HepG2 (cell line): Measurements from ENCODE around the gene YY1. TPM values are rescaled to one million over a fixed set of nuclear protein-coding genes. Genes with fewer than 3 reads are reported as not detected.

ENCODE experiments used
- CENPT ChIP-seq: sonication (generic); formaldehyde crosslinking; IDR thresholded peaks from 2 replicates; pipeline ENCODE4 v1.8.0; 2022; ENCODE audit warnings: low read depth, mild to moderate bottlenecking, moderate library complexity, missing genetic modification reagents
- HCFC1 ChIP-seq: fragments of 150-350 bp; IDR thresholded peaks from 2 replicates; pipeline ENCODE4 v1.6.1; 2014; ENCODE audit warnings: low read depth, low read length
- HOXA7 ChIP-seq: sonication (generic); formaldehyde crosslinking; IDR thresholded peaks from 2 replicates; pipeline ENCODE4 v1.8.1; 2022; ENCODE audit warnings: mild to moderate bottlenecking, missing genetic modification reagents, moderate library complexity
- PCBP2 ChIP-seq: fragments of 200-400 bp; formaldehyde crosslinking; optimal IDR thresholded peaks from 2 replicates; pipeline ENCODE3; 2018; ENCODE audit warnings: low read length, low read depth; ENCODE audit not compliant: poor library complexity, severe bottlenecking
- PHF20 ChIP-seq: sonication (generic); formaldehyde crosslinking; IDR thresholded peaks from 2 replicates; pipeline ENCODE4 v1.5.0; 2020; ENCODE audit warnings: mild to moderate bottlenecking, missing genetic modification reagents
- ZBTB38 ChIP-seq: sonication (generic); formaldehyde crosslinking; IDR thresholded peaks from 2 replicates; pipeline ENCODE4 v1.5.1; 2020; ENCODE audit warnings: mild to moderate bottlenecking, missing genetic modification reagents
- ZC3H4 ChIP-seq: sonication (generic); formaldehyde crosslinking; IDR thresholded peaks from 2 replicates; pipeline ENCODE4 v1.4.0; 2020; ENCODE audit warnings: missing genetic modification reagents, borderline replicate concordance
- ZNF124 ChIP-seq: sonication (generic); formaldehyde crosslinking; IDR thresholded peaks from 2 replicates; pipeline ENCODE4 v1.4.0; 2020; ENCODE audit warnings: missing genetic modification reagents
- ZNF20 ChIP-seq: sonication (generic); formaldehyde crosslinking; IDR thresholded peaks from 2 replicates; pipeline ENCODE4 v1.4.0; 2020; ENCODE audit warnings: mild to moderate bottlenecking, moderate library complexity, missing genetic modification reagents
- ZNF30 ChIP-seq: sonication (generic); formaldehyde crosslinking; IDR thresholded peaks from 2 replicates; pipeline ENCODE4 v1.5.0; 2020; ENCODE audit warnings: mild to moderate bottlenecking, missing genetic modification reagents
- ZNF337 ChIP-seq: sonication (generic); formaldehyde crosslinking; IDR thresholded peaks from 2 replicates; pipeline ENCODE4 v1.5.1; 2020; ENCODE audit warnings: missing genetic modification reagents, low read depth, mild to moderate bottlenecking, borderline replicate concordance
- ZNF768 ChIP-seq: sonication (generic); formaldehyde crosslinking; IDR thresholded peaks from 2 replicates; pipeline ENCODE4 v1.4.0; 2020; ENCODE audit warnings: missing genetic modification reagents
- polyA plus RNA-seq, 8 experiments: library from polyadenylated mRNA; depleted of rRNA in 3 of 8; stranded (reverse) in 7 of 8; unstranded in 1 of 8; fragments of >200 nt; fragmentation: Illumina TruSeq in 4 of 8; extraction: Trizol in 4 of 8; gene quantifications; 2 replicates each; pipeline versions ENCODE4 v1.2.1 to v1.2.3, GENCODE V29; 2011 to 2016; ENCODE audit warnings: low read depth in 4 of 8, missing spikeins in 1 of 8, mixed read lengths in 1 of 8; ENCODE audit not compliant: insufficient read depth in 1 of 8
- total RNA-seq, 5 experiments: library from RNA; depleted of rRNA; stranded (reverse); fragments of >200 nt; fragmentation: Illumina TruSeq; extraction: Trizol; gene quantifications; 2 replicates each; pipeline ENCODE4 v1.2.3, GENCODE V29; 2016; ENCODE audit warnings: low read depth in 1 of 5
- TF ChIP-seq, protein P1 (sequence below): sonication (generic); formaldehyde crosslinking; IDR thresholded peaks from 2 replicates; pipeline ENCODE4 v1.9.0; 2021; ENCODE audit warnings: missing genetic modification reagents, borderline replicate concordance
- TF ChIP-seq, protein P2 (sequence below): sonication (generic); formaldehyde crosslinking; IDR thresholded peaks from 2 replicates; pipeline ENCODE4 v1.4.0; 2020; ENCODE audit warnings: mild to moderate bottlenecking, missing genetic modification reagents
- TF ChIP-seq, protein P3 (sequence below): sonication (generic); formaldehyde crosslinking; IDR thresholded peaks from 2 replicates; pipeline ENCODE4 v1.4.0; 2020; ENCODE audit warnings: mild to moderate bottlenecking, missing genetic modification reagents
- TF ChIP-seq, protein P4 (sequence below): sonication (generic); formaldehyde crosslinking; IDR thresholded peaks from 2 replicates; pipeline ENCODE4 v1.8.0; 2022; ENCODE audit warnings: low read depth, missing genetic modification reagents

Gene YY1
- total and polyA plus RNA-seq, 2 of the 13 experiments (the other 11 are each of a cell fraction or from before 2014, with no cell fraction given) = 29.4 to 68.1 TPM

DNA sequence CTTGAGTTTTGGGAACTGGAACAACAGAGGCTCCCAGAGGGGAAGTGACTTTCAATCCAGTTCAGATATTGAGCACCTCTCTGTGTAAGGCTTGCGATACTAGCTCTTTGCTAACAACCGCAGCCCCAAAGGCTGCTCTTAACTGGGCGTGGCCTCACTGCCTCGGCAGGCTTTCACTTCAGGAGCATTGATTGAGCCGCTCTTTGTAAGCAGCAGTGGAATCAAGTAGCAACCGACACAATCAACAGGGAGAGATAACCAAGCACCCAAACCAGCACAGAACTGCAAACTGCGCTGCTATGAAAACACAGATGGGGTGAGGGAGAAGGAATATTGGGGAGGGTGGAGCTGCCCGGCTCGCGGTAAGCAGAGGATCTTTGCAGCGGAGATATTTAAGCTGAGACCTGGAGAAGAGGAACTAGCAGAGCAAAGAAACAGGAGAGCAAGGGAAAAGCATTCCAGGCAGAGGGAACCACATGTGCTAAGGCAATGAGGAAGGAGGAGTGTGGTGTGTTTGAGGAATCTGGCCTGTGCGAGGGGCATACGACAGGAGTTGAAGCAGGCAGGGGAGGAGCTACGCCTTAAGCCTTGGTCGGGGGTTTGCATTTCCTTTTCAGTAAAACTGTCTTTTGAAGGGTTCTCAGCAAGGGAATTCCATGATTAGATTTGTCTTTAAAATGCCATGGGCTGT, 17.3 kb upstream of the YY1 start (continued):
- TF ChIP-seq, protein P1, sequence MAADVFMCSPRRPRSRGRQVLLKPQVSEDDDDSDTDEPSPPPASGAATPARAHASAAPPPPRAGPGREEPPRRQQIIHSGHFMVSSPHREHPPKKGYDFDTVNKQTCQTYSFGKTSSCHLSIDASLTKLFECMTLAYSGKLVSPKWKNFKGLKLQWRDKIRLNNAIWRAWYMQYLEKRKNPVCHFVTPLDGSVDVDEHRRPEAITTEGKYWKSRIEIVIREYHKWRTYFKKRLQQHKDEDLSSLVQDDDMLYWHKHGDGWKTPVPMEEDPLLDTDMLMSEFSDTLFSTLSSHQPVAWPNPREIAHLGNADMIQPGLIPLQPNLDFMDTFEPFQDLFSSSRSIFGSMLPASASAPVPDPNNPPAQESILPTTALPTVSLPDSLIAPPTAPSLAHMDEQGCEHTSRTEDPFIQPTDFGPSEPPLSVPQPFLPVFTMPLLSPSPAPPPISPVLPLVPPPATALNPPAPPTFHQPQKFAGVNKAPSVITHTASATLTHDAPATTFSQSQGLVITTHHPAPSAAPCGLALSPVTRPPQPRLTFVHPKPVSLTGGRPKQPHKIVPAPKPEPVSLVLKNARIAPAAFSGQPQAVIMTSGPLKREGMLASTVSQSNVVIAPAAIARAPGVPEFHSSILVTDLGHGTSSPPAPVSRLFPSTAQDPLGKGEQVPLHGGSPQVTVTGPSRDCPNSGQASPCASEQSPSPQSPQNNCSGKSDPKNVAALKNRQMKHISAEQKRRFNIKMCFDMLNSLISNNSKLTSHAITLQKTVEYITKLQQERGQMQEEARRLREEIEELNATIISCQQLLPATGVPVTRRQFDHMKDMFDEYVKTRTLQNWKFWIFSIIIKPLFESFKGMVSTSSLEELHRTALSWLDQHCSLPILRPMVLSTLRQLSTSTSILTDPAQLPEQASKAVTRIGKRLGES (CRISPR knock-in tag) = no peak
- TF ChIP-seq ZNF337 (no peak), ZNF30 (CRISPR knock-in tag) (no peak), HOXA7 (no peak), CENPT (CRISPR knock-in tag) (no peak), ZBTB38 (CRISPR knock-in tag) (no peak; the same call in 1 of the 2 replicates), ZC3H4 (CRISPR knock-in tag) (no peak), PHF20 (CRISPR knock-in tag) (no peak), PCBP2 (no peak), ZNF124 (no peak; the same call in 1 of the 2 replicates), ZNF20 (CRISPR knock-in tag) (no peak), ZNF768 (CRISPR knock-in tag) (no peak), HCFC1 (no peak)
- TF ChIP-seq, protein P2, sequence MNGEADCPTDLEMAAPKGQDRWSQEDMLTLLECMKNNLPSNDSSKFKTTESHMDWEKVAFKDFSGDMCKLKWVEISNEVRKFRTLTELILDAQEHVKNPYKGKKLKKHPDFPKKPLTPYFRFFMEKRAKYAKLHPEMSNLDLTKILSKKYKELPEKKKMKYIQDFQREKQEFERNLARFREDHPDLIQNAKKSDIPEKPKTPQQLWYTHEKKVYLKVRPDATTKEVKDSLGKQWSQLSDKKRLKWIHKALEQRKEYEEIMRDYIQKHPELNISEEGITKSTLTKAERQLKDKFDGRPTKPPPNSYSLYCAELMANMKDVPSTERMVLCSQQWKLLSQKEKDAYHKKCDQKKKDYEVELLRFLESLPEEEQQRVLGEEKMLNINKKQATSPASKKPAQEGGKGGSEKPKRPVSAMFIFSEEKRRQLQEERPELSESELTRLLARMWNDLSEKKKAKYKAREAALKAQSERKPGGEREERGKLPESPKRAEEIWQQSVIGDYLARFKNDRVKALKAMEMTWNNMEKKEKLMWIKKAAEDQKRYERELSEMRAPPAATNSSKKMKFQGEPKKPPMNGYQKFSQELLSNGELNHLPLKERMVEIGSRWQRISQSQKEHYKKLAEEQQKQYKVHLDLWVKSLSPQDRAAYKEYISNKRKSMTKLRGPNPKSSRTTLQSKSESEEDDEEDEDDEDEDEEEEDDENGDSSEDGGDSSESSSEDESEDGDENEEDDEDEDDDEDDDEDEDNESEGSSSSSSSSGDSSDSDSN = no peak
- TF ChIP-seq, protein P3, sequence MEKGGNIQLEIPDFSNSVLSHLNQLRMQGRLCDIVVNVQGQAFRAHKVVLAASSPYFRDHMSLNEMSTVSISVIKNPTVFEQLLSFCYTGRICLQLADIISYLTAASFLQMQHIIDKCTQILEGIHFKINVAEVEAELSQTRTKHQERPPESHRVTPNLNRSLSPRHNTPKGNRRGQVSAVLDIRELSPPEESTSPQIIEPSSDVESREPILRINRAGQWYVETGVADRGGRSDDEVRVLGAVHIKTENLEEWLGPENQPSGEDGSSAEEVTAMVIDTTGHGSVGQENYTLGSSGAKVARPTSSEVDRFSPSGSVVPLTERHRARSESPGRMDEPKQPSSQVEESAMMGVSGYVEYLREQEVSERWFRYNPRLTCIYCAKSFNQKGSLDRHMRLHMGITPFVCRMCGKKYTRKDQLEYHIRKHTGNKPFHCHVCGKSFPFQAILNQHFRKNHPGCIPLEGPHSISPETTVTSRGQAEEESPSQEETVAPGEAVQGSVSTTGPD (CRISPR knock-in tag) = no peak
- TF ChIP-seq, protein P4, sequence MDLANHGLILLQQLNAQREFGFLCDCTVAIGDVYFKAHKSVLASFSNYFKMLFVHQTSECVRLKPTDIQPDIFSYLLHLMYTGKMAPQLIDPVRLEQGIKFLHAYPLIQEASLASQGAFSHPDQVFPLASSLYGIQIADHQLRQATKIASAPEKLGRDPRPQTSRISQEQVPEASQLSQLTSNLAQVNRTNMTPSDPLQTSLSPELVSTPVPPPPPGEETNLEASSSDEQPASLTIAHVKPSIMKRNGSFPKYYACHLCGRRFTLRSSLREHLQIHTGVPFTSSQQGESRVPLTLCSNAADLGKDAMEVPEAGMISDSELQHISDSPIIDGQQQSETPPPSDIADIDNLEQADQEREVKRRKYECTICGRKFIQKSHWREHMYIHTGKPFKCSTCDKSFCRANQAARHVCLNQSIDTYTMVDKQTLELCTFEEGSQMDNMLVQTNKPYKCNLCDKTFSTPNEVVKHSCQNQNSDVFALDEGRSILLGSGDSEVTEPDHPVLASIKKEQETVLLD (CRISPR knock-in tag) = no peak
